ENCODE results near the gene CMIP. TPM values are rescaled to one million over a fixed set of nuclear protein-coding genes. Genes with fewer than 3 reads are reported as not detected.
"Not testable (repeated sequence)": the region's sequence is repeated elsewhere in the genome, so short reads cannot be mapped to it uniquely, and the experiment has no call there.

The CMIP gene
- polyA plus RNA-seq, 12 donors: 11.8 to 43.9 (median 15.9) TPM; not detected in 1

DNA sequence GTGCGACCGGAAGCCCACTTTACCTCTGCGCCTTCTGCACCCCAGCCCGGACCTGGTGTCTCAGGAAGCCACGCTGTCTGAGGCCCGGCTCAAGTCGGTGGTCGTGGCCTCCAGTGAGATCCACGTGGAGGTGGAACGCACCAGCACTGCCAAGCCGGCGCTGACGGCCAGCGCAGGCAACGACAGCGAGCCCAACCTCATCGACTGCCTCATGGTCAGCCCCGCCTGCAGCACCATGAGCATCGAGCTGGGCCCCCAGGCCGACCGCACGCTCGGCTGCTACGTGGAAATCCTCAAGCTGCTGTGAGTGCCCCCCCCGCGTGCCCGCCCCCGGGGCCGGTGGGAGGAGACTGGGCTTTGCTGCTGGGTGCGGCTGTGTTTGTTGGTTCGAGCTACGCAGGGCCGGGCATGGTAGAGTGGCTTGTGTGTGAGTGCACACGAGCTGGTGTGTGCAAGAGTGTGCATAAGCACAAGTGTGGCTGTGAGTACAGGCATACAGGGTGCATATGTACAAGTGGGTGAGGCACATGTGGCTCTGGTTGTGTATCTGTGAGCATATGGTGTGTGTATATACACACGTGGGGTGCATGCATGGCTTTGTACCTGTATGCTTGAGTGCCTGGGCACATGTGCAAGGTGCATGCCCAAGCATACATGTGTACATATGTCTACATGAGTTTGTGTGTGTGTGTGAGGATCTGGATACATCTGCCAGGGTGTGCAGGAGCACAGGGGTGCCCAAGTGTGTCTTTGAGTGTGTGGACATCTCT, 233.9 kb downstream of the CMIP start:
- no peak for DNase-seq

DNA sequence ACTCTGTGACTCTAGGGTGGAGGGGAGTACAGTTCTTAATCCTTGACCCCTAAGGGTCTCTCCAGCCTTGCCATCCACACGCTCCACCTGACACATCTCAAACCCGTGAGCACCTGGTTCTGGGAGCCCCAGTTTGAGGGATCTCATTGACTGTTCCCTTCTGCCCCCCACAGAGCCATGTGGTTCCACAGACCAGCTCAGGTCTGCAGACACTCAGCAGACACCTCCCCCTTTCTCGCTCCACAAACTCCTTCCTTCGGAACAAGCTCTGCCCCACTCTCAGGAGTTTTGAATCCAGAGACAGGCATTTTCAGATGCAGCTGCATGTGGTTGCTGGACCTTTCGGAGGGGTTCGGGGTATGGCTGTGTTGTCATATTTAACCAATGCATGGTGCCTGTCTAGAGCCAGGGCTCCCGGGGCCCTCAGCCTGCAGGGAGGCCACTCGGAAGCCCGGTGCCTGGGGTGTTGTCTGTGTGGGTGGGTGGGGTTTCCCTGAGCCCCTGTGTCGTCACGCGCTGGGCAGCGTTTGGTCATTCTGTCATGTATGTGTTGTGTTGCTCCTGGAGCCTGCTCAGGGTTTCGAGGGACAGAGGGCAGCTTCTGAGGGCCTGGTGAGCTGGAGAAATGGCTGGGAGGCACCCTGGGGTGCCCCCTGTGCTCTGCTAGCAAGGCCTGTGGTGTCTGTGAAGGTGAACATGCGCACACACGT, 235.3 kb downstream of the CMIP start:
- no peak for DNase-seq

GRCh38 chr16:81680444-81681275, 236.1 kb downstream of the CMIP start:
- DNase-seq: no peak

- no peak for DNase-seq
These were observed 236.7 kb downstream of the CMIP start for GRCh38 chr16:81681311-81681710.

GRCh38 chr16:81684242-81684837, 239.7 kb downstream of the CMIP start:
- DNase-seq: no peak

- DNase-seq: no peak
These were observed 240.3 kb downstream of the CMIP start for GRCh38 chr16:81684901-81685300.

DNA sequence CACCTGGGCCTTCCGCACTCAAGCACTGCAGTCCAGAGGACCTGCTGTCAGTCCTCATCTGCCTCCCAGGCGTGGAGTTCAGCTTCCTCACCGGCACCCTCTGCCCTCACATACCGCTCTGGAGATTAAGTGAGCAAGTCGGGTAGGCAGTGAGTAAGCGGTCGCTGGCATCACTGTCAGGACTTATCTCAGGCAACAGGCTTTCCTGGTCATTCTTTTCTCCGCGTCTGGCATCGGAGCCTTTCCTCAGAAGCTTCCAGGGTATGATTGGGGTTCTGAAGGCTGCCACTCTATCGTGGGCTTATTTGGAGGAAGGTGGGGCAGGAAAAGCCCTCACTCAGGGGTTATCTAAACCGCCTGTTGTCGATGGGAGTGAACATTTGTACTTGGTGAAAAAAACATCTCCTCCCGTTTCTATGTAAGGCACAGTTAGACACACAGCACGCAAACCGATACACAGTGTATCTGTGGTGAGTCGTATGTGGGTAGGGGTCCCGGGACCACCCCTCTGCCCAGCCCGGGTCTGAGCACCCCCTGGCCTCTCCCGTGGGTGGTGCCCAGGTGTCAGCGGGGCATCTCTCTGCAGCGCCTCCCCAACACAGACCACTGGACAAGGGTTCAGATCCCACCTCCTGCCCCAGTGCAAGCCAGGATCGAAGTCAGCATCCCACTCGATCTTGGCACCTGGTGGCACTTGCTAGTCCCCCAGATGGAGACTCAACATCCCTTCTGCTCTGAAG, 242.0 kb downstream of the CMIP start:
- DNase-seq: no peak

GRCh38 chr16:81687131-81687456, 242.5 kb downstream of the CMIP start:
- DNase-seq: no peak

DNA sequence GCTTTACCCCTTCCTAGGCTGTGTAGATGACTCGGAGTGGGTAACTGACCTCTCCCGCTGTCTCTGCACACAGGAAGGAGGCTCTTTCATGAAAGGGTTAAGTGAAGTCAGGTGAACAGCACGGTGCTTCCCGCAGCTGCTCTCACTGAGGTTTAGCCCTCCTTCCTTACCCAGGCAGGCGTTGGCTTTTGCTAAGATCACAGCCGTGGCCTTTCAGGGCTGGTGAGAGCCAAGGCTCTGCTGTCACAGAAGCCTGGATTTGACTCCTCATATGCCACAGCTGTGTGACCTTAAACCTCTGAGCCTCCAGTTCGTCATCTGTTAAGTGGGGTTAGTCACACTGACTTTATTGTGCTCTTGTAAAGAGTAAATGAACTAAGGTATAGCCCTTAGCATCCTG, 243.6 kb downstream of the CMIP start:
- no peak for DNase-seq

DNA sequence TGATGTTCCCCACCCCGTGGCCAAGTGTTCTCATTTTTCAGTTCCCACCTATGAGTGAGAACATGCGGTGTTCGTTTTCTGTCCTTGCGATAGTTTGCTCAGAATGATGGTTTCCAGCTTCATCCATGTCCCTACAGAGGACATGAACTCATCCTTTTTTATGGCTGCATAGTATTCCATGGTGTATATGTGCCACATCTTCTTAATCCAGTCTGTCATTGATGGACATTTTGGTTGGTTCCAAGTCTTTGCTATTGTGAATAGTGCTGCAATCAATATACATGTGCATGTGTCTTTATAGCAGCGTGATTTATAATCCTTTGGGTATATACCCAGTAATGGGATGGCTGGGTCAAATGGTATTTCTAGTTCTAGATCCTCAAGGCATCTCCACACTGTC, 244.2 kb downstream of the CMIP start:
- DNase-seq: not testable (repeated sequence)

DNA sequence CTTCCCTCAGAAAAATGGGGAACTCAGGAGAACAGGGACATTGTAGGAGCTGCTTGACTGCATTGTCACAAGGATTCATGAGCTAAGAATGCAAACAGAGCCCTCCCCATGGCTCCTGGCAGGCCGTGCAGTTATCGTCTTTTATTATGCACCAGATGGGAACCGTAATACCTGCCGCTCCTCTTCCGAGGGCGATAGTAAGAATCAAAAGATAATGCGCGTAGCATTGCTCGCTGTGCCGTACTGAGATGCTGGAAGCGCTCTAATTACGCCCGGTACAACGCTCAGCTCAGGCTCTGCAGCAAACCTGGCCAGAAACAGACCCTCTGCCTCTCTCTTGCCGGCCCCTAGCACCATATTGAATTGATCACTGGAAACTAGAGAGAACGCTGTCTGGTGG, 247.4 kb downstream of the CMIP start:
- DNase-seq: no peak

DNA sequence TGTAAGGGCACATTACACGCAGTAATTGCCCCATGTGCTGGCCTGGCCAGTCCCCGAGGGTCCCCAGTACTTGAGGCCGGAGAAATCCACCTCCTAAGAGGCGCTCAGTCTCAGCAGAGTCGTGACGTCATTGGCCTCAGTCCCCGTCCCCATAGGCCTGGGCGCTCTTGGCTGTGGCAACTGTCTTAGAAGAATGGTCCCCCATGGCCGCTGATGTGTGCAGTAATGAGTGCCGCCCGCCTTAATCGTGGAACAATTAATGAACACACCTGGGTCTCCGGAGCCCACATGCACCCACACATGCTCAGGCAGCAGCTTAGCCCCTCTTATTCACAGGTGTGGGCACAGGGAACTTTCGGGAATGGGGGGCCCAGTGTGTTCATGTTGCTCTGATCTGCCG, 248.0 kb downstream of the CMIP start:
- DNase-seq: no peak

DNA sequence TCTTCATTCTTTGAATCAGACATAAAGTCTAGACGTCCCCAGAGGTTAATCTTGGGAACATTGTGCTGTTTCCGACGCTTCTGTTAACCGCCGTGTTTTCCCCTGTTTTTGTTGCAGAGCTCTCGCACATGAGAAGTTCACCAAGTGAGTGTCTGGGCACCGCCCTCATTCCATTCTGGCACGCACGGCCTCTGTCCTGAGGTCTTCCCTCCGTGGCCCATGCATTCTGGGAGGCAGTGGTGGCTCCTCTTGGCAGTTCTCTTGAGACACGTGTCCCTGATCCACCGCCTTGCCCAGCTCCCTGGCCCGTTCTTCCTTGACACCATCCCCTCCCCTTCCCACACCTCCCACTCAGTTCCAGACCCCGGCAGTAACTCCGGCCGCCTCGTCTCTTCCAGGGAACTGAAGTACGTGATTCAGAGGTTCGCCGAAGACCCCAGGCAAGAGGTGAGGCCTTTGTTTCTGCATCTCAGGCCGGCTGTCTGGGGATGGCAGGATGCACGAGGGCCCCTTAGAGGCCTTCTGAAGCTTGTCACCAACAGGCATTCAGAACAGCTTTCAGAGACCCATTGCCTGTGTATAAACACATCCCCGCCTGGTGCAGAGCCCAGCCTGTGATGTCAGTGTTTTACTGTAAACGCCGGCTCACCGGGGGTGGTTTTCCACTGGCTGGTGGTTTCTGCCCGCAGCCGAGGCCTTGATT, 248.6 kb downstream of the CMIP start:
- no peak for DNase-seq

DNA sequence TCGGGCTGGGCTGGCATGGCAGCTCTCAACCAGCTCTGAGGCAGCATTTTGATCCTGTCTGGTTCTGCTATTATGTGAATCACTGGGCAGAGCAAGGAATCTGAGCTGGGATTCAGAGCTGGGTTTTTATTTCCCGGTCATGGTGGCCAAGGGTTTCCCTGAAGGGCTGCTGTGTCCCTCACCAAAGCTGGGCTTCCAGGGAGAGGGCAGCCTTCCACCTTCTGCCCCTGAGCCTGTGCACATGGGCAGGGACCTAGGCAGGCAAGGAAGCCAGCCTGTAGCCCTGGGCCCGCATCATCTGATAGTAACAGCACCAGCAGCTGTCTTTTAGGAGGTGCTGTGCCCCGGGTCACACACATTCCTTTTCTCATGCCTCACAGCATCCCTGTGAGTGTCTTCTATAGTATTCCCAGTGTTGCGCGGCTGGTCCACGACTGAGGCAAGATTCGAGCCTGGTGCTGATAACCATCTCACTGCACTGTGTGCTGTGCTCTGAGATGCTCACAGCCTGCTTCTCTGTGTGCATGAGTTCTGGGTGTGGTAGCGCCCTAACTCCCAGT, 249.2 kb downstream of the CMIP start:
- no peak for DNase-seq

DNA sequence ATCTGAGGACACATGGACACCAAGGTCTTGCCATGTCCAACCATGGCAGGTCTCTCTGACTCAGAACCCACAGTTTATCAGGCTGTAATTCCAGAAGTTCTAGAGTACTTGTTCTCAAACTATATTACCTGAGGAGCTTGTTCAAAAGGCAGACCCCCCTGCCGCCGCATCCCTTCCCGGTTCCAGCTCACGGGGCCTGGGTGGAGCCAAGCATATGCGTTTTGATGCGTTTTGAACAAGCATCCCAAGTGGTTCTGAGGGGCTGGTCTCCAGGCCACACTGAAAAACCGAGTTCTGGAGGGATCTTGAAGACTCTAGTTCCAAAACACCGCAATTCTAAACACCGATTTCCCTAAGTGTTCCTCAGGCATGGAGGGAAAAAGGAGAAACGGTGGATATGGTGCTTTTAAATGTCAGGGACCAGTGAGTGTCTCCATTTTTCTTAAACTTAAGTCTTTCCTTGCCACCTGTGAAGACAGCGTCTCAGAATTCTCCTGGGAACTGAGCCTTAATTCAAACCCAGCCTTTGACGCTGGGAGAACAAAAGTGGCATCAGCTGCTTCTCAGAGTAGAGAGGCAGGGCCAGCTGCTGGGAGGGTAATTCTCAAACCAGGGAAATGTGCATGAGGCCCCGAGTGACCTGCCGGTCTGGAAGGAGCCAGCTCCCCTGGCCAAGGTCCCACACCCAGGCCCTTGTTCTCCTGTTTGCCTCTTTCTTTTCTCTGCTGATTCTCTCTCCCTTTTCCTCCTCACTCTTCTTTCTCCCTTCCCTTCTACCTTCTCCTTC, 250.1 kb downstream of the CMIP start:
- no peak for DNase-seq

GRCh38 chr16:81695321-81696165, 250.9 kb downstream of the CMIP start:
- DNase-seq: no peak

- no peak for DNase-seq
These were observed 251.8 kb downstream of the CMIP start for GRCh38 chr16:81696166-81696960.

Data from muscle of arm (tissue), 12 donors.